NCI-H226 (cell line): ENCODE measurements around the gene SPATA2L.

ENCODE experiments used
- DNase-seq: peaks from one replicate; pipeline ENCODE4 v3.0.0-alpha.2; 2015

Gene SPATA2L, protein sequence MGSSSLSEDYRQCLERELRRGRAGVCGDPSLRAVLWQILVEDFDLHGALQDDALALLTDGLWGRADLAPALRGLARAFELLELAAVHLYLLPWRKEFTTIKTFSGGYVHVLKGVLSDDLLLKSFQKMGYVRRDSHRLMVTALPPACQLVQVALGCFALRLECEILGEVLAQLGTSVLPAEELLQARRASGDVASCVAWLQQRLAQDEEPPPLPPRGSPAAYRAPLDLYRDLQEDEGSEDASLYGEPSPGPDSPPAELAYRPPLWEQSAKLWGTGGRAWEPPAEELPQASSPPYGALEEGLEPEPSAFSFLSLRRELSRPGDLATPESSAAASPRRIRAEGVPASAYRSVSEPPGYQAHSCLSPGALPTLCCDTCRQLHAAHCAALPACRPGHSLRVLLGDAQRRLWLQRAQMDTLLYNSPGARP

DNA sequence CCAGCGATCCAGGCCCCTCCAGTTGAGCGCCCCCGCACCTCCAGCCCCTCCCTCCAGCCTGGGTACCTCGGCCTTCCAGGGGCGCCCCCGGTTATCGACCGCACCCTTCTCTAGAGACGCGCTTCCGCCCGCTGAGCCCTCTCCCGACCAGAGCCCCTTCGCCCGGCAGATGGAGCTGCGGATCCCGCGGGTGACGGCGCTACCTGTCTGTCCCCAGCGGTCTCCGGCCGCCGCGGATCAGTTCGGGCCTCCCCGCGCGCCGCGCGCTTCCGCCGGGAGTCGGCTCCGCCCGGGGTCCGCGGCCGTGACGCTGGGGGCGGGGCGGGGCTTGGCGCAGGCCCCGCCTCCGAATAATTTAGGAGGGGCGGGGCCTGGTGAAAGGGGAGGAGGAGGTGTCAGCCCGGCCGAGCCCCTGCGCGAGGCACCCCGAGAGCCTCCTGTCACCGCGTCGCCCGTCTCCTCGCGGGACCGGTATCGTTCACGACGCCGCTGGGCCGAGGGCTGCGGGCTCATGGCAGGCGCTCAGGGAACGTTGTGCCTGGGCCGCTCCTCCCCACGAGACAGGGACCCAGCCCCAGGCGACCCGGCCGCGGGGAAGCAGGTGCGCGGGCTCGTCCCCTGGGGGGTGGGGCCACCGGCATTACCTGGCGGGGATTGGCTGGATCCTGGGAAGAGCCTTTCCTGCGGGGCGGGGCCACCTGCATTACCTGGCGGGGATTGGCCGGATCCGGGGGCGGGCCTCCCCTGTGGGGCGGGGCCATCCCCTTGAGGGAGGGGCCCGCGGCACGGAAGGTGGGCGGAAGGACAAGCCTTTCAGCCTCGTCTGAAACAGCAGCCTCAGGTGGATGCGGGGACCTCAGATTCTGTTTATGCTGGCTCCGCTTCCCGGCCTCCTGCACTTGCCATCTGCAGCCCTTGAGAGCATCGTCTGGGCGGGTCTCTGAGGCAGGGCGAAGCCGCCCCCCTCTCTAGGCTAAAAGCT, at the start of gene SPATA2L:
Gene SPATA2L, minus strand, starts transcription at position 281 of the 982 bp plus-strand sequence. CDS start 473 bp downstream, outside the sequence.
- peak; percentile 89 for DNase-seq

DNA sequence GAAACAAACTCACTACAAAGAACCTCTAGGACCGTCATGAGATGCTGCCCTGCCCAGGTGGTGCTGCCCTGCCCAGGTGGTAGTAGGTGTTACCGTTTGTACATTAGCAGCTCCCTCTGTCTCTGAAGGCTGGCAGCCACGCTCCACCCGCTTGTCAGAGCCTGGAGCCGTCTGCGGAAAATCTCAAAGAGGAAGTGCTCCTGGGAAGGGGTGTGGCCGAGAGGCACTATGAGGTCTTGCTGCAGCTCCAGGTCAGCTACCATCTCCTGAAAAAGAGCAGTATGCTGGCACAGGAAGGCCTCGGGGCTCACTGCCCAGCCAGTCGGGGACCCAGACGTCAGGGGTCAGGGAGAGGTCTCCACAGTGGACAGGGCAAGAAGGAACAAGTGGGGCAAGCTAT, 48.1 kb upstream of the SPATA2L start:
- DNase-seq, result no peak

DNA sequence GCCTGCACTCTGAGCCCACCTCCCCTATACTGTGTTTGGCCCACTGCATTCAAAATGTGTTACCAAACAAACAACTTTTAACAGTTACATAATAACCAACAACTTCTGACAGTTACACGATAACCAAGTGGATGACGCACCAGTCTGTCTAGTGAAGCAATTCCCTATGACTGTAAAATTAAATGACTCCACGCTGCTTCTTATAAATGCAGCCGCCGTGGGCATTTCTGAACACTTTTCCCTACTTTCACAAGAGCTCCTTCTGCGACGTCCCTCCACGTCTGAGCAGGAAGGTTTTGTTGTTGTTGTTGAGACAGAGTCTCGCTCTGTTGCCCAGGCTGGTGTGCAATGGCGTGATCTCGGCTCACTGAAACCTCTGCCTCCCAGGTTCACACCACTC, 47.4 kb upstream of the SPATA2L start:
- no peak for DNase-seq

DNA sequence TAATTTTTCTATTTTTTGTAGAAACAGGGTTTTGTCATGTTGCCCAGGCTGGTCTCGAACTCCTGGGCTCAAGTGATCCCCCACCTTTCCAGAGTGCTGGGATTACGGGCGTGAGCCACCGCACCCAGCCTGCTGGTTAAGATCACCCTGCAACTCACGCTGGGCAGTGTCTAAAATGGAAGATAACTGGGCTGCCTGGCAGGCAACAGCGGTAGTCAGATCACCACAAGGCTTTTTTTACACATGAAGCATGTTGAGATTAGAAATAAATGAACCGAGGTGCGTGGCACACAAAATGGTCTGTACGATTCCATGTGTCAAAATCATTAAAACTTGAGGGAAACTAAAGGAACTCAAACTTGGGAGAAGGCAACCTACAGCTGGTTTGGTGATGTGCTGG, 46.6 kb upstream of the SPATA2L start:
- DNase-seq, result no peak

DNA sequence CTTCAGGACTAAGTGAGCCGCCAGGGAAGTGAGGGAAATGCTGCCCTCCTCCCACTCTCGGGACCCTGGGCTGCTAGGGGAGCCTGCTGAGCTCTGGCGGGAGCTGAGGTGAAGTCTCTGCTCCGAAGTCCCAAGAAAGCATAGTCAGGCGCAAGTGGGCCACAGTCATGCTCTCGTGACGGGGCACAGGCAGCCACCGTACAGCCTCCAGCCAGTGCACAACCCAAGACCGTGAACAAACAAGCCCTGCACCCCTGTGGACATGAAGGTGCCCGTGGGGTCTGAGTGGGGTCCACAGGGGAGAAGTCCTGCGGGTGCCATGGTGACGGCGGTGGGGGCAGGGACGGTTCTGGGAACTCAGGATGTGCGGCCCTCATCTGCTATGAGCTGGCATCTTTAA, 44.5 kb upstream of the SPATA2L start:
- DNase-seq, result no peak

DNA sequence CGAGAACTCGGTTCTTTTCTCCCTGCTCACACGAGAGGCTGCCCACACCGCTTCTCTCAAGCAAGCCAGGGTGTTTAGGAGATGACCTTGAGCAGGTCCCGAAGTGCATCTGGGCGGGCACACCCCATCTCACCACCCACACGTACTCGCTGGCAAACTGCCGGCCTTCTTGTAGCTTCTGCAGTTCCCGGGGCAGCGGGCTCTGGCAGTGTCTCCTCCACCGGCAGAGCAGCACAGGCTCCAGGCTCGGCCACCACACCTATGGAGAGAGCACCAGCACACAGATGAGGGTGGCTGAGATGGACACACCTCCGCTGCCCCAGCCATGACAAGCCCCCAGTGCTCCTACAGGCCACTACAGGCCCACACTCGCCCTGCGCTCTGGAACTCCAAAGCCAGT, 43.3 kb upstream of the SPATA2L start:
- DNase-seq, result no peak

DNA sequence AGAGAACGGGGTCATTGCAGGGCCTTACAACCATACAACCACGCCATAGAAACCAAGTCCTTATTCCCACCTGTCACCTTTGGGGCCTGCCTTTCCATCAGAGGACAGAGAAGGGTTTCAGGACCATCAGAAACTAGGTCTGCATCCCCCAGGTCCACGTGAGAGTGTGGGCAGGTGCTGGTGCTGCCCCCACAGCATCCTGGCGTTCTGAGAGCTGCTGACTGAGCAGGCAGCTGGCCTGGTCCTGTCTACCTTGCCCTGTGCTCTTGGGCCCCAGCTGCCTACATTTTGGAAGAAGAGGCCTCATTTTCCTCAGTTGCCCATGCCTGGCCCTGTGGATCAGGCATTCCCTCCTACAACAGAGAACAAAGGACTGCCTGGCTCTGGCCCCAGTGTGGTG, 41.4 kb upstream of the SPATA2L start:
- no peak for DNase-seq

DNA sequence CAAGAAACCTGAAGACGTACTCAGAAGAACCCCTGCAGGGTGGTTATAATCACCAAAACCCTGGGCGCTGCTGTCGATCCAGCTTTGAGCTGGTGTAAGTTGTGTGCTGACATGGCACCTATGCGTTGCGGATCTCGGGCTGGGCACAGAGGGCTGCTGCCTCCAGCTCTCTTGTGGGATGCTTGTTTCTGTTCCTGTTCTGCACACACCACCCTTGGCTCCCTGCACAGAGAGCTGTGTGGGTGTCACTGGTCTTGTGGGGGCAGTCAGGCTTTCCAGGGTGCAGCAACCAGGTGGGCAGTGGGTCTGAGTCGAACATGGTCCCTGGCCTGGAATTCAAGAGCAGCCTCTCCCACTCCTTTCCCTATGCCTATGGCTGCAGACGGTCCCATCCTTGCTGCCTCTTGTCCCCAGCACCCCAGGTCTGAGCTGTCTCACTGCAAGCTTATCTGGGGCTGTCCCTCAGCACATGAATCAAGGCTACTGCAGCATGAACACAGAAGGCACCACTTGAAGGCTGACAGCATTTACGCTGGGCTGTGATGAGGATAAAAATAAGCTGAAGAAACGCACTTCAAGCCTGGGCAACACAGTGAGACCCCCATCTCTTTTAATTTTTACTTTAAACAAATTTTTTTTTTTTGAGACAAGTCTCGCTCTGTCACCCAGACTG, 40.0 kb upstream of the SPATA2L start:
- DNase-seq, result no peak

DNA sequence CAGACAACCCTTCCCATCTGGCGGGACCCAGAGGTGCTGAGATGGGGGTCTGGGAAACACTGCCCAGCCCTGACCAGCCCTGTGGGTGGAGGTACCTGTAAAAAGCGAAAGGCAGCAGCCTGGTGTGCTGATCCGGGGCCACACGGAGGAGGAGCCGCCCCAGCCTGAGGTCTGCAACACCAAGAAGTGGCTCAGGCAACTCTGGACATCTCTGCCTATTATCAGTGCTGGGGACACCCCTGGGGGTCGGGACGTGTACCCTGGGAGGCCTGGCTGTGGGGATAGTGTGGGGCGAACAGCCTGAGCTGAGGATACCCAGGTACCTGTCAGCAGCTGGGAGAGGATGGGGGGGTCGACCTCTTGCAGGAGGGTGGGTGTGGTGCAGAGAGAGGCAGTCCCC, 37.9 kb upstream of the SPATA2L start:
- no peak for DNase-seq

DNA sequence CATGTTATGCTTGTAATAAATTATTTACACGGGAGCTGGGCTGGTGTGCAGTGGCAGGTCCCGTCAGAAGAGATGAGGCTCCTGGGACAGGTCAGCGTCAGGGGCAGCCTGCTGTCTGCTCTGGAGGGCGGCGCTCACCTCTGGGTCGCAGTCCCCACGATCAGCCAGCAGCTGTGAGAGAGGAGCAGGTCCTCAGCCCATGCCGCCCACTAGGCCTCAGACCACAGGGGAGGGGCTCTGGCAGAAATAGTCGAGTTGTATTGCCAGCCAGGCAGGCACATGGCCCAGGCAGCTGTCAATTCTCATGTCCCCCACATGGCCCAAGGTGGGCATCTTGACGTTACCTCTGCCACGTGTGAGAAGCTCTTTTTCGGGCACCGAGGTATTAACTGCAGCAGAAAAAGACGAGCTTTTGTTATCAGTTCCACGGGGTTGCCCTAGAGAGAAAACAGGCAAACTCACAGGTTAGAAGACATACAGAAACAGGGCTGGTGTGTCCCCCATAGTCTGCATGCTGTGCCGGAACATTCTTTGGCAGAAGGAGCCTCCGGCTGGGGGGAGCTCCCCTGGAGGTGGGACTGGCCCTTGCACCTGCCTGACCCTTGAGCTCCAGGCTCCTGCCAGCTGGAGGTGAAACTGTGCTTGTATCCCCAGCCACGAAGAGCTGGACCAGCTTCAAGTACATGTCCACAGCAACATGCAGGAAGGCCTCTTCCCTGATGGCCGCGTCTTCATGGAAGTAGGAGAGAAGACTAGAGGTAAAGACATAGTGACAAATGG, 37.2 kb upstream of the SPATA2L start:
- no peak for DNase-seq

DNA sequence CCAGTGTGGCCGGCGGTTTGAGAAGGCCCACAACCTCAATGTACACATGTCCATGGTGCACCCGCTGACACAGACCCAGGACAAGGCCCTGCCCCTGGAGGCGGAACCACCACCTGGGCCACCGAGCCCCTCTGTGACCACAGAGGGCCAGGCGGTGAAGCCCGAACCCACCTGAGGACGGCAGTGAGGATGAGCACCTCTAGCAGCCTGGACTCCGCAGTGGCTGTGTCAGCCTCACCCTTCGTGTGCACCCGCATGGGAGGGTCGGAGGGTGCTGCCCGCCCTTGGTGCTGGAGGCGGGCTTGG, 36.5 kb upstream of the SPATA2L start:
- DNase-seq, result no peak

DNA sequence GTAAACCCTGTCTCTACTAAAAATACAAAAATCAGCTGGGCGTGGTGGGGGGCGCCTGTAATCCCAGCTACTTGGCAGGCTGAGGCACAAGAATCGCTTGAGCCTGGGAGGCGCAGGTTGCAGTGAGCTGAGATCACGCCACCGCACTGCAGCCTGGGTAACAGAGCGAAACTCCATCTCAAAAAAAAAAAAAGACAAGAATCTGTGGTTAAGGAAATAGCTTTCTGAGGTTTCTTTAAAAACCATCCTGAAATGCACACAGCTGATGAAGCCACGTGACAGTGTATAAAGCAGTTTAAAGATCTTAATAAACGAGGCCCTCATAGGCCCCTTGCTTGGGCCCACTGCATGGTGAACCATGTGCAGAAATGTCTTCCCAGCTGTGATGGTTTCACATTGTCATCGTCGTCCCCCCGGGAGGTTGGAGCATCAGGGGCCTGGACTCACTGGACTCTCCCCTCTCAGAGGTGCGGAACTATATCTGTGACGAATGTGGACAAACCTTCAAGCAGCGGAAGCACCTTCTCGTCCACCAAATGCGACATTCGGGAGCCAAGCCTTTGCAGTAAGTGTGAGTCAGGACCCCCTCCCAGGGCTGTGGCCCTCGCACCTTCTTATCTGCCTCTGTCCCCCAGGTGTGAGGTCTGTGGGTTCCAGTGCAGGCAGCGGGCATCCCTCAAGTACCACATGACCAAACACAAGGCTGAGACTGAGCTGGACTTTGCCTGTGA, 36.0 kb upstream of the SPATA2L start:
- no peak for DNase-seq

DNA sequence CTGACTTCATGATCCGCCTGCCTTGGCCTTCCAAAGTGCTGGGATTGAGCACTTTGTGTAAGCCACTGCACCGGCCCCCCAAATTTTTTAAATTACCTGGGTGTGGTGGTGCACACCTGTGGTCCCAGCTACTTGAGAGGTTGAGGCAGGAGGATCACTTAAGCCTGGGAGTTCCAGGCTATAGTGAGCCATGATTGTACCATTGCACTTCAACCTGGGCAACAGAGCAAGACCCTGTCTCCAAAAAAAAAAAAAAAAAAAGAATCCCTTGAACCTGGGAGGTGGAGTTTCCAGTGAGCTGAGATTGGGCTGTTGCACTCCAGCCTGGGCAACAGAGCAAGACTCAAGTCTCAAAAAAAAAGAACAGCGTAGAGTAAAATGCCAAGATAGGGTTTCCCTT, 35.0 kb upstream of the SPATA2L start:
- DNase-seq, result no peak

DNA sequence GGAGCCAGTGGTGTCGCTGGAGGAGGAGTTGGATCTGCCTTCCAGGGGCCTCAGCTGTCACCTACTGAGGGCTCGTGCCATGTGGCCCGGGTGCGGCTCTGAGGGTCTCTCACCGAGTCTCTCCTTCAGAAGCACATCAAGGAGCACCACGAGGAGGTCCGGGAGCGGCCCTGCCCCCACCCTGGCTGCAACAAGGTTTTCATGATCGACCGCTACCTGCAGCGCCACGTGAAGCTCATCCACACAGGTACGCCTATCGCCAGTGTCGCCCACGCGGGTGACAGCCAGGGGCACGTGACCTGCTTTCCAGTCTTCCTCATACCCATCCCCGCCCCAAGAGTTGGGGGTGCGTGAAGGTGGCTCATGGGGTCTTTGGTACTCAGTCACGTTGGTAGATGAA, 32.3 kb upstream of the SPATA2L start:
- DNase-seq, result no peak

DNA sequence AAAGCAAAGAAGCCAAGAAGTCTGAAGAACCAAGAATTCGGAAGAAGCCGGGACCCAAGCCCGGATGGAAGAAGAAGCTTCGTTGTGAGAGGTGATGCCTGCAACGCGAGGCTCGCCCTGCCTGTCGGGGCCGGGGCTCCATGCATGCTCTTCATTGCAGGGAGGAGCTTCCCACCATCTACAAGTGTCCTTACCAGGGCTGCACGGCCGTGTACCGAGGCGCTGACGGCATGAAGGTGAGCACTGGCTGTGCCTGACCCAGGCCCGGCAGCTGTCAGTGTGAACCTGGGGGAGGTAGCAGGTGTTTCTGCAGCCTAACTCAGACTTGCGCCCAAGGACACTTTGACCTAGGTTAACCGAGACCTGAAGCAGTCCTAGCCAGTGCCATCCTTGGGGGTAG, 31.8 kb upstream of the SPATA2L start:
- DNase-seq, result no peak

DNA sequence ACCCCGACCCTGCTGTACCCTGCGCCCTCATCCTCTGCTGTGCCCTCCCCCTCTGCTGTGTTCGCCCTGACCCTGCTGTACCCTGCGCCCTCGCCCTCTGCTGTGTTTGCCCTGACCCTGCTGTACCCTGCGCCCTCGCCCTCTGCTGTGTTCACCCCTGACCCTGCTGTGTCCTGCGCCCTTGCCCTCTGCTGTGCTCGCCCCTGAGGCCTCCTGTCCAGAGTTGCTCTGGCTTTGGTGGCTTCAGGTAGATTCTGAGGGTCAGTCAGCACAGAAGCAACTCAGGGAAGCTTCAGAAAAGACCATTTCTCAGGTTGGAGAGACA, 31.4 kb upstream of the SPATA2L start:
- no peak for DNase-seq

DNA sequence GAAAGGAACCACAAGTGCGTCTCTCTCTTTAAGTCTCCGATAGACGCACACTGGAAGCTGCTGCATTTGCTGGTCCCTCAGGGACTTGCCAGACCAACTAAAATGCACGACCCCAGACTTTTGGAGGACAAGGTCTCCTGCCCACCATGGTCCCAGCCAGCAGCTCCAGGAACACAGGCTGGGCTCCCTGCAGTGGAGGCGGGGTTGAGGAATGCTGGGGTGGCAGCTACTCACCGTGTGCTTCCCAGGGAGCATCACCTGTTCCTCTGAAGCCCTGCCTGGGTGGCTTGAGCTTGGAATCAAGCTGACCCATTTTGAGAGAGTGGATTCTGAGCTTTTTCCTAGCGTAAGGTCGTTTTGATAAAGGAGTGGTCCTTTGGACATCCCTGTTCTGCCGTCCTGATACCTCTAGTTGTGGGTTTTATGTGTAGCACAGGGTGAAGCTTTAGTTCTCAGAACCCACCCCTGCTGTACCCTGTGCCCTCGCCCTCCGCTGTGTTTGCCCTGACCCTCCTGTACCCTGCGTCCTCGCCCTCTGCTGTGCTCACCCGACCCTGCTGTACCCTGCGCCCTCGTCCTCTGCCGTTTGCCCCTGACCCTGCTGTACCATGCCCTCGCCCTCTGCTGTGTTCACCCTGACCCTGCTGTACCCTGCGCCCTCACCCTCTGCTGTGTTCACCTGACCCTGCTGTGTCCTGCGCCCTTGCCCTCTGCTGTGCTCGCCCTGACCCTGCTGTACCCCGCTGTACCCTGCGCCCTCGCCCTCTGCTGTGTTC, 30.8 kb upstream of the SPATA2L start:
- no peak for DNase-seq

DNA sequence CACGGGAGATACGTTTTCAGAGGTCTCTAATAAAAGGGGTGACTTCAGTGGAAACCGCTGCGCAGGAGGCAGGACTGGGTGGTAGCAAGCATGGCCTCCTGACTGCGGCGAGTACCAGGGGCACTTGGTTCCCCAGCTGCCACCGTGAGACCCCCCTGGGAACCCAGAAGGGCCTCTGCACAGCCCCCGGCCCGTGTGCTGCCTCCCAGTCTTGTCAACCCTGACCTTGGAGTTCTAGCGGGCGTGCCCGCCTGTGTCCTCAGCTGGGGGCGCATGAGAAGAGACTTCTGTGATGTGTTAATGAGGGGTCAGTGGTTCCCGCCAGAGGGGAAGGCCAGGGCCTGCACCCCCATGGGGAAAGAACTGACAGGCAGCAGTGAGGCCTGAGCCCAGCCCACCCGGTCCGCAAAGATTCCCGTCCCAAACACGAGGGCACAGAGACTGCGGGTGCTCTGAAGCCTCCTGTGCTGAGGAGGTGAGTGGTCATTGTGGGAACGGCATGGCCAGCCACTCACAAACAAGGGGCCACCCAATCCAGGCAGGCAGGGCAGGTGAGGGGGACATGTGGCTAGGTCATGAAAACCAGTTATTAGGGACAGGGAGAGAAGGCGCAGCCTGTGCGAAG, 29.2 kb upstream of the SPATA2L start:
- DNase-seq, result no peak

DNA sequence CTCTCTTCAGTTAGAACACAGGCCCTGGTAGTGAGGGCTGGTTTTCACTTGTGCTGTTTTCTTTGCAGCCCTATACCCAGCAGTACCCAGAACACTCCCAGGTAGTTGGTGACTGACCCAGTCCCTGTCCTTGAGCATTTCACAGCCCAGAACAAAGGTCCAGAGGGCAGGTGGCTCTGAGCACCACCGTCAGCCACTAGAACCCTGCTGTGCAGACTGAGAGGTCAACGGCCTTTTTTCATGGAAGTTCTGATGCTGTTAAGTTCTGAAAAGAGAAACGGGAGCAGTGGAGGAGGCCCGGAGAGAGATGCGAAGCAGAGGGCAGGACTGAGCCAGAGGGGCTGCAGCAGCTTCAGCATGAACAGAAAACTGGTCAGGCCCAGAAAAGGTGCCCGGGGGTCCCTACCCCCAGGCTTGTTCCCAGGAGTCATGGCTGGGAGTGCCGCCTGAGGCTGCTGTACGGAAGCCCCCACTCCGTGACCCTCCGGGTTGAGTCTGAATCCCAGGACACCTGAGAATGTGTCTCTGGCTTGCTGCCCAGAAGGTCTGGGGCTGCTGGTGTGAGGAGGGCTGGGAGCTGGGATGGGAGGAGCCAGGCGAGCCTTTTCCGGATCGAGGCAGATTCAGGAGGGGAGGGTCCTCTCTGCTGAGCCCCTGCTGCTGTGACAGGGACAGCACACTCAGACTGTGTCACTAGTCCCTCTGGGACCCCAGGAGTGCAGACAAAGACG, 28.5 kb upstream of the SPATA2L start:
- no peak for DNase-seq

DNA sequence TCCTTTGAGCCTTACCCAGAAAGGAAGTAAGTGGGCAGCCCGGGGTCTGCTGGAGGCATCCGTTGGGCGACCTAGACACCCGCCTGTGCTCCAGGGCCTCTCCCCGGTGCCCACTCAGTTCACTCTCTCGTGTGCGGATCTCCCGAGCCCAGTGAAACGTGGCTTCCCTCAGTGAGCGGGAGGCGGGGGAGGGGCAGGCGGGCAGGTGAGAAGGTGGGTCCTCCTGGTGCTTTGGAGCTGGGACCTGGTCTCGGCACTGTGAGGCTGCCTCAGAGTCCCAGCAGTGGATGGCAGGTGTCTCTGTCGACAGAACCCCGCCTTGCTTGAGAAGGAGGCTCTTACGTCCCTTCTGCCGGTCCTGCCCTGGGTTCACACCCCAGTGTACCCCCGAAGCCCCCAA, 27.8 kb upstream of the SPATA2L start:
- no peak for DNase-seq
